Calu3 (cell line): ENCODE data around the gene ZDHHC19. TPM values are rescaled to one million over a fixed set of nuclear protein-coding genes. Genes with fewer than 3 reads are reported as not detected.

Experiments used
- BruUV-seq: library from RNA; stranded (reverse); fragments of 400-500 nt; replicated peaks from 2 replicates; lab custom pipeline; 2021; lab: Mats Ljungman, UMichigan
- CTCF ChIA-PET: fragments of 300-600 bp; sonication (Branson Sonifier 250); formaldehyde crosslinking; loops from one replicate; lab custom pipeline; 2022; ENCODE audit warnings: antibody characterized with exemption; lab: Charles Lee
- DNase-seq: peaks from one replicate; pipeline ENCODE4 v3.0.0; 2022
- H3K27ac Mint-ChIP-seq: one replicate; pipeline ENCODE4 v1.8.0; 2022; ENCODE audit warnings: mixed read lengths; ENCODE audit not compliant: unreplicated experiment
- H3K27me3 Mint-ChIP-seq: one replicate; pipeline ENCODE4 v1.8.0; 2022; ENCODE audit warnings: mixed read lengths; ENCODE audit not compliant: unreplicated experiment
- H3K36me3 Mint-ChIP-seq: one replicate; pipeline ENCODE4 v1.8.0; 2022; ENCODE audit warnings: mild to moderate bottlenecking, moderate library complexity, mixed read lengths; ENCODE audit not compliant: insufficient read depth, unreplicated experiment
- H3K4me1 Mint-ChIP-seq: one replicate; pipeline ENCODE4 v1.8.0; 2022; ENCODE audit warnings: mild to moderate bottlenecking, low read depth, mixed read lengths; ENCODE audit not compliant: unreplicated experiment
- H3K4me3 Mint-ChIP-seq: one replicate; pipeline ENCODE4 v1.8.0; 2022; ENCODE audit warnings: mild to moderate bottlenecking, low read depth, moderate library complexity, mixed read lengths; ENCODE audit not compliant: unreplicated experiment
- H3K9me3 Mint-ChIP-seq: one replicate; pipeline ENCODE4 v1.8.0; 2022; ENCODE audit warnings: low read depth, mixed read lengths; ENCODE audit not compliant: unreplicated experiment
- intact Hi-C: fragments of 100-400 bp; cut with micrococcal nuclease; formaldehyde crosslinking; loops from one replicate; pipeline ENCODE4 v1.10.0; 2022; ENCODE audit not compliant: unreplicated experiment
- total RNA-seq: library from RNA; stranded (reverse); gene quantifications from 2 replicates; pipeline ENCODE4 v1.2.3, GENCODE V29; 2022
- TF ChIP-seq, protein P1 (sequence below): fragments of 200-600 bp; IDR thresholded peaks from one replicate; pipeline ENCODE4 v1.8.0; 2022; ENCODE audit warnings: antibody characterized with exemption; ENCODE audit not compliant: unreplicated experiment

Gene ZDHHC19
- total RNA-seq, 1 experiment from 2014 or later: not detected

DNA sequence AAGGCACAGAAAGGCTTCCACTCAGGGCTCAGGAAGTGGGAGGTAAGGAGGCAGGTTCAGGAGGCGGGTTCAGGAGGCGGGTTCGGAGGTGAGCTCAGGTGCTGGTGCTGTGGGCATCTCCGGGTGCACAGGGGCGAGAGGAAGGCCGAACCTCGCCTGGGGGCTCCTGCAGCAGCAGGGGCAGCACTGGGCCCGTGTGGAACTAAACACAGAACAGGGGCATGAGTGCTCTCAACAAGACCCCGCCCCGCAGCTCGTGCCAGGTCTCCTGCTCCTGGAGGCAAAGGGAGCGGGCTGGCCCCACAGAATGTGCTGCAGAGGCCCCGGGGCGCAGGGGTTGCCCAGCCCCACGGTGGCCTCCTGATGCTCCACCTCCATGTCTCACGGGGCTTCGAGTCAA lies 13.7 kb downstream of the ZDHHC19 start:
- no peak for DNase-seq
- TF ChIP-seq, protein P1, sequence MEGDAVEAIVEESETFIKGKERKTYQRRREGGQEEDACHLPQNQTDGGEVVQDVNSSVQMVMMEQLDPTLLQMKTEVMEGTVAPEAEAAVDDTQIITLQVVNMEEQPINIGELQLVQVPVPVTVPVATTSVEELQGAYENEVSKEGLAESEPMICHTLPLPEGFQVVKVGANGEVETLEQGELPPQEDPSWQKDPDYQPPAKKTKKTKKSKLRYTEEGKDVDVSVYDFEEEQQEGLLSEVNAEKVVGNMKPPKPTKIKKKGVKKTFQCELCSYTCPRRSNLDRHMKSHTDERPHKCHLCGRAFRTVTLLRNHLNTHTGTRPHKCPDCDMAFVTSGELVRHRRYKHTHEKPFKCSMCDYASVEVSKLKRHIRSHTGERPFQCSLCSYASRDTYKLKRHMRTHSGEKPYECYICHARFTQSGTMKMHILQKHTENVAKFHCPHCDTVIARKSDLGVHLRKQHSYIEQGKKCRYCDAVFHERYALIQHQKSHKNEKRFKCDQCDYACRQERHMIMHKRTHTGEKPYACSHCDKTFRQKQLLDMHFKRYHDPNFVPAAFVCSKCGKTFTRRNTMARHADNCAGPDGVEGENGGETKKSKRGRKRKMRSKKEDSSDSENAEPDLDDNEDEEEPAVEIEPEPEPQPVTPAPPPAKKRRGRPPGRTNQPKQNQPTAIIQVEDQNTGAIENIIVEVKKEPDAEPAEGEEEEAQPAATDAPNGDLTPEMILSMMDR: no peak
- Mint-ChIP-seq H3K9me3 (no peaks in the 10 kb centered on the region), H3K27ac (no peak overlapping the region), H3K4me1 (no peaks in the 10 kb centered on the region), H3K4me3 (no peak overlapping the region), H3K27me3 (peaks cover 6% of the 10 kb centered on the region), H3K36me3 (no peaks in the 10 kb centered on the region)
- CTCF ChIA-PET: interaction anchor here (1.5 kb wide), 1 partner anchor 124 kb away, joined by 6 read pairs; no protein-coding TSS in a partner anchor
- intact Hi-C loops: loop anchor here (2.0 kb wide), 2 partner anchors 125 to 171 kb away; no protein-coding TSS in a partner anchor
- BruUV-seq: no TSS peak

DNA sequence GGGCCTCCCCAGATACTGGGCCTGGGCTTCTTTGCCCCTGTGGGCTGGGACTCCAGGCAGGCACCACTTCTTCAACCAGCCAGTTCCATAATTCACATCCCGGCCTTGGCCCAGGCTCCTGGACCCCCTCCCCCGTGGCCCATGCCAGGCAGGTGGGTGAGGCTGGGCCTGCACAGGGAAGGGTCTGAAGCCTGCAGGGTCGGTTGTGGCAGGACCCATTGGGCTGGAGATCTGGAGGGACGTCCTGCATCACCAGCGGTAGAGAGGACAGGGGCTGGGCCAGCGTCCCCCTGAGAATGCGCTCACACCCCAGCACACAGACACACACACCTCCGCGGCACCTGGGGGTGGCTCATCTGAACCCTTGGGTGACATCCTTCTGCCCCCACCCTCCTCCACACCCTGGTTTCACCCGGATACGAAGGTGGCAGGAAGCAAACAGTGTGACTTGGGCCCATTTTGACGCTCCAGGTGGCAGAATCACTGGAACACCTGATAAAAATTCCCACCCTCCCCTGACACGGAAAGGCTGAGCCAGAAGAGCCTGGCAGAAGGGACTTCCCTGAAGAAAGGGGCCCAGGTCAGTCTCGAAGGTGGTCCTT lies 15.4 kb downstream of the ZDHHC19 start:
- intact Hi-C loops: loop anchor here (2.0 kb wide), 3 partner anchors 123 to 175 kb away; no protein-coding TSS in a partner anchor
- Mint-ChIP-seq H3K27ac (no peak overlapping the region), H3K36me3 (no peaks in the 10 kb centered on the region), H3K9me3 (no peaks in the 10 kb centered on the region), H3K27me3 (no peaks in the 10 kb centered on the region), H3K4me3 (no peak overlapping the region), H3K4me1 (no peaks in the 10 kb centered on the region)
- no TSS peak for BruUV-seq
- DNase-seq: no peak
- CTCF ChIA-PET: interaction anchor here (1.5 kb wide), 1 partner anchor 122 kb away, joined by 6 read pairs; no protein-coding TSS in a partner anchor
- TF ChIP-seq, protein P1: no peak

DNA sequence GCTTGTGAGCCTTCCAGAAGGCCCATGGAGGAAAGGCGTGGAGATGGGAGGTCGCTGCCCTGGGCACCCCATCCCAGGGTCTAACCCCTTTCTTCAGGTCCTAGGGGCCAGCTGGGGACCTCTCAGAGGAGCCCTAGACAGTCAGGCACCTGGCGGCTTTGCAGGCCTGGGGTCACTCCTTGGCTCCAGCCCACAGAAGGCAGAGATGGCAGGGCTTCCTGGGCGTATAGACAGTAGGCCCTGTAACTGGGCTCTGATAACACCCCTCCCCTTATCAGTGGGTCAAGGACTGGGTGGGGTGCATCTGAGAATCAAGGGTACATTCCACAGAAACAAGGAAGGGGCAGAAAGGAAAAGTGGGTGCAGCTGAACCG lies 16.7 kb downstream of the ZDHHC19 start:
- no peak for DNase-seq
- Mint-ChIP-seq H3K4me3 (no peak overlapping the region), H3K27me3 (no peaks in the 10 kb centered on the region), H3K27ac (no peak overlapping the region), H3K36me3 (no peaks in the 10 kb centered on the region), H3K9me3 (no peaks in the 10 kb centered on the region), H3K4me1 (no peaks in the 10 kb centered on the region)
- intact Hi-C loops: loop anchor here (2.0 kb wide), 1 partner anchor 174 kb away; no protein-coding TSS in a partner anchor
- BruUV-seq: no TSS peak
- CTCF ChIA-PET: interaction anchor here (1.1 kb wide), 1 partner anchor 122 kb away, joined by 3 read pairs; no protein-coding TSS in a partner anchor
- TF ChIP-seq, protein P1: no peak

DNA sequence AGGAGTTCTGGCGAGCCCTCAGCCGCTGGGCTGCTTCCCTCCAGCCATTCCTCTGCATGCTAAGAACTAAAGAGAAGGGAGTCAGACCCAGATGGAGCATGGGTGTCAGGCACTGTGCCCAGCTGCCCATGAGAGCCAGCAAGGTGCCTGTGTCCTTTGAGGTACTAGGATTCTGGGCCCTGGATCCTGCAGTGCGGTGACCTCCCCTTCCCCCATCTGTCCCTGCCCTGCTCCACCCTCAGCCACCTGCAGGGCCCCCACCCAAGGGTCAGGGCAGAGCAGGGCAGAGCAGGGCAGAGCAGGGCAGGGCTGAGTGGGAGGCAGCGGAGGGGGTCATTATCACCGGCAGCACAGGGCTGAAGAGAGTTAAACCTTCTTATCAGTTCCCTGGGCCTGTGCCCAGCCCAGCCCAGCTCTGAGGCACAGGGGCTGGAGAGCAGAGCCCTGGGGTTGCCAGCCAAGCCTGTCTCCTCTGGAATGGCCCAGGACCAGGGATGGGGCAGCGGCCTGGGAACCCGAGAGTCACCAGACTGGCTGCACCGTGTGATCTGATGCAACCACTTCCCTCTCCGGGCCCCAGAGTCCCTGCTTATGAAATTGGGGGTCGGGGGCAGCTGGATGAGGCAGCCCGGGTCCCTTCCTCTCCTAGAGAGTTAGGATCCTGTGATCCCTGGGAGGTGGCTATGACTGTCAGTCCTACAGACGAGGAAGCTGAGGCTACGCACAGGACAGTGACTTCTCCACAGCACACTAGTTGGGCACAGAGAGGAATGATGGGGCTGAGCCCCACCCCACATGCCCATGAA lies 17.3 kb downstream of the ZDHHC19 start:
- intact Hi-C loops: loop anchor here (2.0 kb wide), 1 partner anchor 173 kb away; no protein-coding TSS in a partner anchor
- DNase-seq: no peak
- H3K27ac Mint-ChIP-seq: no peak overlapping the region
- H3K4me3 Mint-ChIP-seq: no peak overlapping the region
- no peaks in the 10 kb centered on the region for H3K36me3 Mint-ChIP-seq
- no peaks in the 10 kb centered on the region for H3K4me1 Mint-ChIP-seq
- H3K9me3 Mint-ChIP-seq: no peaks in the 10 kb centered on the region
- BruUV-seq: no TSS peak
- H3K27me3 Mint-ChIP-seq: no peaks in the 10 kb centered on the region
- CTCF ChIA-PET: interaction anchor here (1.1 kb wide), 1 partner anchor 121 kb away, joined by 3 read pairs; no protein-coding TSS in a partner anchor
- TF ChIP-seq, protein P1: no peak
